Nephron (organoid): ENCODE results near the gene TCL1A.

Experiments used
- H3K27ac Mint-ChIP-seq, 3 experiments: 2 replicates each; pipeline ENCODE4 v1.8.0; 2020; ENCODE audit warnings: mixed read lengths in 3 of 3, mild to moderate bottlenecking in 2 of 3, moderate library complexity in 1 of 3
- H3K27me3 Mint-ChIP-seq: 2 replicates; pipeline ENCODE4 v1.8.0; 2021; ENCODE audit warnings: low read depth, mild to moderate bottlenecking, moderate library complexity, mixed read lengths
- H3K36me3 Mint-ChIP-seq: 2 replicates; pipeline ENCODE4 v1.8.0; 2020; ENCODE audit warnings: low read depth, mixed read lengths
- H3K4me1 Mint-ChIP-seq: 2 replicates; pipeline ENCODE4 v1.8.0; 2020; ENCODE audit warnings: mixed read lengths
- H3K4me3 Mint-ChIP-seq, 3 experiments: 2 replicates each; pipeline ENCODE4 v1.8.0; 2020; ENCODE audit warnings: mild to moderate bottlenecking in 3 of 3, mixed read lengths in 3 of 3, moderate library complexity in 2 of 3
- H3K9me3 Mint-ChIP-seq: 2 replicates; pipeline ENCODE4 v1.8.0; 2020; ENCODE audit warnings: mixed read lengths
- TF ChIP-seq, protein P1 (sequence below), 3 experiments: fragments of 200-600 bp; sonication (generic); IDR thresholded peaks; one replicate each; pipeline ENCODE4 v1.5.0; 2021; ENCODE audit warnings: antibody characterized with exemption in 3 of 3; ENCODE audit not compliant: unreplicated experiment in 3 of 3

Gene TCL1A

DNA sequence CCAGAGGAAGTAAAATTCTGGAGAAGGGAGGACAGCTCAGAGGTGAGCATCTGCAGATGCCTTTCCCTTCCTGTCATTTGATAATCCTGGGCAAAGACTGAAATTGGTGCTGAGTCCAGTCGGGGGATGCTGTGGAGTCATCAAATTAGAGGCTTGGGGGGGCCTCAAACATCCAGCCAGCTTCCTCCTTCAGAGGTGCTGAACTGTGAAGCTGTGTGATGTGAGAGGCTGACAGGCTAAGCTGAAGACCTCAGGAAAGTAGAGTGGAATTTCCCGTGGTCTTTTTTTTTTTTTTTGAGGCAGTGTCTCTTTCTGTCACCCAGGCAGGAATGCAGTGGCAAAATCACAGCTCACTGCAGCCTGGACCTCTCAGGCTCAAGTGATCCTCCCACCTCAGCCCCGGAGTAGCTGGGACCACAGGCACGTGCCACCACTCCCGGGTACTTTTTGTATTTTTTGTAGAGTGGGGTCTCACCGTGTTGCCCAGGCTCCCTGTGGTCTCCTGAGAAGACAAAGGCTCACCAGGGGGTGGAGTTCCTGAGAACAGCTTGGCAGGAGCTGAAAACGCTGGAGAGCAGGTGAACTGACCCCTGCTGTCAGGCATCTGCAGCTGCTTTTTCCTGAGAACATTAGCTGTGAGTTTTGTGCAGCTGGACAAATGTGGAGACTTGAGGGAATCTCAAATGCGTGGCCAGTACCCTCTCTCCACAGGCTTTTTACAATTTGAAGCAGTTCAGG lies 33.8 kb downstream of the TCL1A start:
- Mint-ChIP-seq H3K4me3 (no peak overlapping the region), H3K4me1 (no peaks in the 10 kb centered on the region), H3K27me3 (peaks cover 23% of the 10 kb centered on the region), H3K36me3 (peaks cover 5% of the 10 kb centered on the region), H3K9me3 (peaks cover 7% of the 10 kb centered on the region), H3K27ac (peak overlapping the region in 2 of 3 experiments; percentile 31 to 44)
- TF ChIP-seq, protein P1, sequence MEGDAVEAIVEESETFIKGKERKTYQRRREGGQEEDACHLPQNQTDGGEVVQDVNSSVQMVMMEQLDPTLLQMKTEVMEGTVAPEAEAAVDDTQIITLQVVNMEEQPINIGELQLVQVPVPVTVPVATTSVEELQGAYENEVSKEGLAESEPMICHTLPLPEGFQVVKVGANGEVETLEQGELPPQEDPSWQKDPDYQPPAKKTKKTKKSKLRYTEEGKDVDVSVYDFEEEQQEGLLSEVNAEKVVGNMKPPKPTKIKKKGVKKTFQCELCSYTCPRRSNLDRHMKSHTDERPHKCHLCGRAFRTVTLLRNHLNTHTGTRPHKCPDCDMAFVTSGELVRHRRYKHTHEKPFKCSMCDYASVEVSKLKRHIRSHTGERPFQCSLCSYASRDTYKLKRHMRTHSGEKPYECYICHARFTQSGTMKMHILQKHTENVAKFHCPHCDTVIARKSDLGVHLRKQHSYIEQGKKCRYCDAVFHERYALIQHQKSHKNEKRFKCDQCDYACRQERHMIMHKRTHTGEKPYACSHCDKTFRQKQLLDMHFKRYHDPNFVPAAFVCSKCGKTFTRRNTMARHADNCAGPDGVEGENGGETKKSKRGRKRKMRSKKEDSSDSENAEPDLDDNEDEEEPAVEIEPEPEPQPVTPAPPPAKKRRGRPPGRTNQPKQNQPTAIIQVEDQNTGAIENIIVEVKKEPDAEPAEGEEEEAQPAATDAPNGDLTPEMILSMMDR (IDR thresholded peaks at IDR 0.05; ENCODE audit: unreplicated experiment in 3 of 3): peak; percentile 21 to 44 (median 43)

DNA sequence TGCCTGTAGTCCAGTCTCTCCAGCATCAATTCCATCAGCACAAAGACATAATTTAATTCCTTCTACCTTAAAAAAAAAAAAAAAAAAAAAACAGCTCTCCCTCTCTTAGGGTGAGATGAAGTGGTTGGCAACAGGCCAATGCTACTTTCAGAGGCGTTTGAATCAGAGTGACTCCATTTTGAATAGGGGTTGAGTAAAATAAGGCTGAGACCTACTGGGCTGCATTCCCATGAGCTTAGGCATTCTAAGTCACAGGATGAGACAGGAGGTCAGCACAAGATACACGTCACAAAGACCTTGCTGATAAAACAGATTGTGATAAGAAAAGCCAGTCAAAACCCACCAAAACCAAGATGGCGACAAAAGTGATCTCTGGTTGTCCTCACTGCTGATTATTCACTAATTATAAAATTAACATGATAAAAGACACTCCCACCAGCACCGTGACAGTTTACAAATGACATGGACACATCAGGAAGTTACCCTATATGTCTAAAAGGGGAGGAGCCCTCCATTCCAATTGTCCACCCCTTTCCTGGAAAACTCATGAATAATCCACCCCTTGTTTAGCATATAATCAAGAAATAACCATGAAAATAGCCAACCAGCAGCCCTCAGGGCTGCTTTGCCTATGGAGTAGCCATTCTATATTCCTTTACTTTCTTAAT lies 34.6 kb downstream of the TCL1A start:
- Mint-ChIP-seq H3K36me3 (peaks cover 5% of the 10 kb centered on the region), H3K9me3 (peaks cover 7% of the 10 kb centered on the region), H3K4me1 (no peaks in the 10 kb centered on the region), H3K27me3 (peaks cover 17% of the 10 kb centered on the region), H3K4me3 (no peak overlapping the region), H3K27ac (peak overlapping the region in 1 of 3 experiments; percentile 31)
- TF ChIP-seq, protein P1 (IDR thresholded peaks at IDR 0.05; ENCODE audit: unreplicated experiment in 3 of 3): no peak

DNA sequence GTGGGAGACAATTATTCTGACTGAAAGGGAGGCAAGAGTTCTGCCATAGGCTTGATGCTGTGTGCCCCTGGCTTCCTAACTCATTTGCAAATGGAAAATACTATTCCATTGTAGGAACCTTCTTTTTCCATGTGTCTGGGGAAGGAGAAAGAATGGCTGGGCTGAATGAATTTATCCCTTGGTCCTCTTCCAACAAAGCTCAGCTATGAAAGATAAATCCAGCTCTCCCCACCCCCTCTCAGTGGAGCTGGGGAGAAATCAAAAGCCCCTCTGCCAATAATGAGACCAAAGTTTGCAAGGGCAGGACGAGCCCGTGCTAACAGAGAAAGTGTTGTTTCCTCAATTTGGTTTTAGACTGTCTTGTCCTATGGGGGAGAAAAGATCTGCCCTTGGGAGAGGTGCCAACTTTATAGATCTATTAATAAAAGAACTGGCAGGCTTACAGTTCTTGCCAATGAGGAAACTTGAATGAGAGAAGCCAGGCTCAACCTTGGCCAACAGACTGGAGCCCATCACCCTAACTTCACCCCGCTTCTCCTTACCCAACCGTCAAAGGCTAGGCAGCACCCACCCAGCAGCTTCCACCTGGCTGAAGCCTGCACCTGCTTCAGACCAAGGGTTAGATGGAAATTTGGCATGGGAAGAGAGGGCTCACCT lies 36.6 kb downstream of the TCL1A start:
- Mint-ChIP-seq H3K9me3 (peaks cover 7% of the 10 kb centered on the region), H3K27ac (peak overlapping the region in 1 of 3 experiments; percentile 86), H3K4me3 (no peak overlapping the region), H3K36me3 (peaks cover 5% of the 10 kb centered on the region), H3K4me1 (no peaks in the 10 kb centered on the region), H3K27me3 (peaks cover 10% of the 10 kb centered on the region)
- TF ChIP-seq, protein P1 (IDR thresholded peaks at IDR 0.05; ENCODE audit: unreplicated experiment in 3 of 3): no peak

DNA sequence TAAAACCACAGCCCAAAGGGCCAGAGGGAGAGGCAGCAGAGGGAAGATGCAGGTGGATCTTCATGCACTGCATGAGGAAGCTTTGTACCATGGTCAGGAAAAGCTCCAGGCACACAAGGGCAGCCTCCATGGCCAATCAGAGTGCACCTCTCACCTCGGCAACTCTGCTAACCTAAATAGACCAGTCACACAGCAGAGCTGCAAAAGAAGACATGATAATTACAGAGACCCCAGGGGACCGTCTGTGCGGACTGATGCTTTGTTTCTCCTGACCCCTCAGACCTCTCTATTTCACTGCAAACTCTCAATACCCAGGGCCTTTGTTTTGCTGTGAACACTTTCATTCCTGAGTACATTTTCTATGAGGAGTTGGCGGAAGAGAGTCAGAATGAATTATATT lies 38.4 kb downstream of the TCL1A start:
- Mint-ChIP-seq H3K9me3 (peaks cover 7% of the 10 kb centered on the region), H3K4me1 (peaks cover 12% of the 10 kb centered on the region), H3K4me3 (no peak overlapping the region), H3K27me3 (peaks cover 14% of the 10 kb centered on the region), H3K27ac (no peak overlapping the region), H3K36me3 (peaks cover 5% of the 10 kb centered on the region)
- TF ChIP-seq, protein P1 (IDR thresholded peaks at IDR 0.05; ENCODE audit: unreplicated experiment in 3 of 3): no peak

DNA sequence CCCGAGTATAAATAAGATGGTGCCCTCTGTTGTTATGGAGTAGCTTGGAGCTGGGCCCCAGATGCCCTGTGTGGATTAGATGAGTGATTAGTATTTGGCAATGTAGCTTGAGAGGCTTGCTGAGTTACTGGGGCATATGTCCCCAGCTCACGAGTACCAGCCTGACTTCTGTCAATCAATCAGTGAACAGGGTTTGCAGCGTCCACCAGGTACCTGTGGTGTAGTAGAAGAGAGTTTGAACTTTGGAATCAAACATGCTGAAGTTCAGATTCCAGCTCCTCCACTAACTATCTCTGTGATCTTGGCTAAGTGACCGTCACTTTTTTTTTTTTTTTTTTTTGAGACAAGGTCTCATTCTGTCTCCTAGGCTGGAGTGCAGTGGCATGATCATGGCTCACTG lies 39.3 kb downstream of the TCL1A start:
- H3K4me1 Mint-ChIP-seq: peaks cover 20% of the 10 kb centered on the region
- peaks cover 14% of the 10 kb centered on the region for H3K27me3 Mint-ChIP-seq
- TF ChIP-seq, protein P1 (IDR thresholded peaks at IDR 0.05; ENCODE audit: unreplicated experiment in 3 of 3): no peak
- H3K36me3 Mint-ChIP-seq: peaks cover 5% of the 10 kb centered on the region
- H3K9me3 Mint-ChIP-seq: peaks cover 7% of the 10 kb centered on the region
- H3K4me3 Mint-ChIP-seq: no peak overlapping the region
- no peak overlapping the region for H3K27ac Mint-ChIP-seq
